ENCODE measurements around the gene ROBO1. TPM values are rescaled to one million over a fixed set of nuclear protein-coding genes. Genes with fewer than 3 reads are reported as not detected.

ROBO1 gene
- total RNA-seq, 1 donor from 2014 or later = 0.05 TPM

GRCh38 chr3:78825118-78825857 lies 942.5 kb downstream of the ROBO1 start:
- intact Hi-C loops (cut with micrococcal nuclease) = no loop called here
- no peak overlapping the region for H3K4me3 Mint-ChIP-seq
- no peaks in the 10 kb centered on the region for H3K27me3 Mint-ChIP-seq
- H3K9me3 Mint-ChIP-seq = no peaks in the 10 kb centered on the region
- no peaks in the 10 kb centered on the region for H3K36me3 Mint-ChIP-seq (ENCODE audit: low read depth)
- H3K27ac Mint-ChIP-seq = no peak overlapping the region
- no peak for DNase-seq
- no peaks in the 10 kb centered on the region for H3K4me1 Mint-ChIP-seq

GRCh38 chr3:78823859-78824258 lies 943.9 kb downstream of the ROBO1 start:
- intact Hi-C loops (cut with micrococcal nuclease) = no loop called here
- DNase-seq = no peak
- H3K4me3 Mint-ChIP-seq = no peak overlapping the region
- H3K36me3 Mint-ChIP-seq (ENCODE audit: low read depth) = no peaks in the 10 kb centered on the region
- H3K9me3 Mint-ChIP-seq = no peaks in the 10 kb centered on the region
- H3K27ac Mint-ChIP-seq = no peak overlapping the region
- no peaks in the 10 kb centered on the region for H3K4me1 Mint-ChIP-seq
- H3K27me3 Mint-ChIP-seq = no peaks in the 10 kb centered on the region

- no peaks in the 10 kb centered on the region for H3K4me1 Mint-ChIP-seq
- H3K4me3 Mint-ChIP-seq = no peak overlapping the region
- no peaks in the 10 kb centered on the region for H3K36me3 Mint-ChIP-seq (ENCODE audit: low read depth)
- H3K27ac Mint-ChIP-seq = no peak overlapping the region
- no peak for DNase-seq
- no peaks in the 10 kb centered on the region for H3K27me3 Mint-ChIP-seq
- no peaks in the 10 kb centered on the region for H3K9me3 Mint-ChIP-seq
- intact Hi-C loops (cut with micrococcal nuclease) = no loop called here
Observed at GRCh38 chr3:78823434-78823833, 944.4 kb downstream of the ROBO1 start.

- H3K9me3 Mint-ChIP-seq = no peaks in the 10 kb centered on the region
- no peaks in the 10 kb centered on the region for H3K27me3 Mint-ChIP-seq
- no peak overlapping the region for H3K4me3 Mint-ChIP-seq
- H3K36me3 Mint-ChIP-seq (ENCODE audit: low read depth) = no peaks in the 10 kb centered on the region
- no peak overlapping the region for H3K27ac Mint-ChIP-seq
- no peaks in the 10 kb centered on the region for H3K4me1 Mint-ChIP-seq
- intact Hi-C loops (cut with micrococcal nuclease) = no loop called here
- no peak for DNase-seq
Observed at GRCh38 chr3:78822726-78823125, 945.1 kb downstream of the ROBO1 start.

- Mint-ChIP-seq H3K9me3 (peaks cover 3% of the 10 kb centered on the region), H3K27ac (no peak overlapping the region), H3K4me1 (no peaks in the 10 kb centered on the region), H3K36me3 (ENCODE audit: low read depth) (no peaks in the 10 kb centered on the region), H3K4me3 (no peak overlapping the region), H3K27me3 (no peaks in the 10 kb centered on the region)
- DNase-seq = no peak
- intact Hi-C loops (cut with micrococcal nuclease) = no loop called here
Observed at GRCh38 chr3:78820542-78820941, 947.3 kb downstream of the ROBO1 start.

GRCh38 chr3:78818161-78818985 lies 949.4 kb downstream of the ROBO1 start:
- H3K27me3 Mint-ChIP-seq = no peaks in the 10 kb centered on the region
- H3K9me3 Mint-ChIP-seq = peaks cover 3% of the 10 kb centered on the region
- DNase-seq = no peak
- intact Hi-C loops (cut with micrococcal nuclease) = no loop called here
- H3K4me3 Mint-ChIP-seq = no peak overlapping the region
- no peaks in the 10 kb centered on the region for H3K4me1 Mint-ChIP-seq
- H3K27ac Mint-ChIP-seq = no peak overlapping the region
- no peaks in the 10 kb centered on the region for H3K36me3 Mint-ChIP-seq (ENCODE audit: low read depth)

GRCh38 chr3:78814893-78815562 lies 952.8 kb downstream of the ROBO1 start:
- no peaks in the 10 kb centered on the region for H3K36me3 Mint-ChIP-seq (ENCODE audit: low read depth)
- no peak for DNase-seq
- H3K4me3 Mint-ChIP-seq = no peak overlapping the region
- intact Hi-C loops (cut with micrococcal nuclease) = no loop called here
- H3K27ac Mint-ChIP-seq = no peak overlapping the region
- no peaks in the 10 kb centered on the region for H3K27me3 Mint-ChIP-seq
- H3K4me1 Mint-ChIP-seq = no peaks in the 10 kb centered on the region
- H3K9me3 Mint-ChIP-seq = peaks cover 3% of the 10 kb centered on the region

GRCh38 chr3:78812166-78812565 lies 955.6 kb downstream of the ROBO1 start:
- no peaks in the 10 kb centered on the region for H3K4me1 Mint-ChIP-seq
- H3K27ac Mint-ChIP-seq = no peak overlapping the region
- H3K27me3 Mint-ChIP-seq = no peaks in the 10 kb centered on the region
- H3K9me3 Mint-ChIP-seq = peaks cover 10% of the 10 kb centered on the region
- H3K4me3 Mint-ChIP-seq = no peak overlapping the region
- H3K36me3 Mint-ChIP-seq (ENCODE audit: low read depth) = no peaks in the 10 kb centered on the region
- no peak for DNase-seq
- intact Hi-C loops (cut with micrococcal nuclease) = no loop called here

- intact Hi-C loops (cut with micrococcal nuclease) = no loop called here
- DNase-seq = no peak
- Mint-ChIP-seq H3K27ac (no peak overlapping the region), H3K27me3 (no peaks in the 10 kb centered on the region), H3K4me1 (no peaks in the 10 kb centered on the region), H3K36me3 (ENCODE audit: low read depth) (no peaks in the 10 kb centered on the region), H3K9me3 (peaks cover 7% of the 10 kb centered on the region), H3K4me3 (no peak overlapping the region)
Observed at GRCh38 chr3:78809966-78810365, 957.8 kb downstream of the ROBO1 start.

GRCh38 chr3:78804251-78805037 lies 963.4 kb downstream of the ROBO1 start:
- Mint-ChIP-seq H3K27ac (no peak overlapping the region), H3K4me3 (no peak overlapping the region), H3K9me3 (peaks cover 7% of the 10 kb centered on the region), H3K36me3 (ENCODE audit: low read depth) (no peaks in the 10 kb centered on the region), H3K27me3 (no peaks in the 10 kb centered on the region), H3K4me1 (no peaks in the 10 kb centered on the region)
- no peak for DNase-seq
- intact Hi-C loops (cut with micrococcal nuclease) = no loop called here

- Mint-ChIP-seq H3K9me3 (no peaks in the 10 kb centered on the region), H3K4me1 (no peaks in the 10 kb centered on the region), H3K27me3 (no peaks in the 10 kb centered on the region), H3K36me3 (ENCODE audit: low read depth) (no peaks in the 10 kb centered on the region), H3K4me3 (no peak overlapping the region), H3K27ac (no peak overlapping the region)
- intact Hi-C loops (cut with micrococcal nuclease) = no loop called here
- DNase-seq = no peak
Observed at GRCh38 chr3:78802562-78802930, 965.3 kb downstream of the ROBO1 start.

- no peak overlapping the region for H3K4me3 Mint-ChIP-seq
- no peaks in the 10 kb centered on the region for H3K4me1 Mint-ChIP-seq
- no peaks in the 10 kb centered on the region for H3K9me3 Mint-ChIP-seq
- intact Hi-C loops (cut with micrococcal nuclease) = no loop called here
- no peak for DNase-seq
- H3K27ac Mint-ChIP-seq = no peak overlapping the region
- H3K36me3 Mint-ChIP-seq (ENCODE audit: low read depth) = no peaks in the 10 kb centered on the region
- no peaks in the 10 kb centered on the region for H3K27me3 Mint-ChIP-seq
Observed at GRCh38 chr3:78801926-78802561, 965.8 kb downstream of the ROBO1 start.

GRCh38 chr3:78799681-78800080 lies 968.1 kb downstream of the ROBO1 start:
- Mint-ChIP-seq H3K9me3 (no peaks in the 10 kb centered on the region), H3K27ac (no peak overlapping the region), H3K4me3 (no peak overlapping the region), H3K36me3 (ENCODE audit: low read depth) (no peaks in the 10 kb centered on the region), H3K27me3 (no peaks in the 10 kb centered on the region), H3K4me1 (no peaks in the 10 kb centered on the region)
- DNase-seq = no peak
- intact Hi-C loops (cut with micrococcal nuclease) = no loop called here
